ENCODE results near the gene PNKP.
A peak's percentile ranks its signal among the peaks of the same experiment; 100 is the strongest.

The PNKP gene

GRCh38 chr19:49857061-49857837, 10.1 kb downstream of the PNKP start:
- no peak for DNase-seq

GRCh38 chr19:49856574-49857021, 10.8 kb downstream of the PNKP start:
- DNase-seq = no peak

- no peak for DNase-seq
Measured at GRCh38 chr19:49855676-49856573, 11.5 kb downstream of the PNKP start.

- DNase-seq = no peak
Measured at GRCh38 chr19:49855277-49855675, 12.1 kb downstream of the PNKP start.

- no peak for DNase-seq
Measured at GRCh38 chr19:49854378-49855263, 12.8 kb downstream of the PNKP start.

GRCh38 chr19:49853852-49854377, 13.5 kb downstream of the PNKP start:
- no peak for DNase-seq

GRCh38 chr19:49852631-49853126, 14.7 kb downstream of the PNKP start:
- no peak for DNase-seq

GRCh38 chr19:49851456-49852259, 15.7 kb downstream of the PNKP start:
- DNase-seq = no peak

- peak; percentile 63 for DNase-seq
Measured at GRCh38 chr19:49850487-49851342, 16.7 kb downstream of the PNKP start, which contains the start of gene PTOV1. TSS of gene PTOV1 (plus strand) at chr19:49851159.

DNA sequence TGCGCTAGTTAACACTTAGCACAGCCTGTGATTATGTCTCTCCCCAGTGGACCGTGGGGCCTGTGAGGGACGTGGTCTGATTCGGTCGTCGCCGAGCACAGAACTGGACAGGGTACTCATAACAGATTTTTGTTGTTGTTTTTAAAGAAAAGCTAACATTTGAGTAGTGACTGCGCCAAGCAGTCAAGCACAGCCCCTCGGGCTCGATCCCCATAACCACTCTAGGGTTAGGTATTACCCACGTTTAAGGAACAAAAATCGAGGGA, 17.2 kb downstream of the PNKP start:
- DNase-seq = no peak

DNA sequence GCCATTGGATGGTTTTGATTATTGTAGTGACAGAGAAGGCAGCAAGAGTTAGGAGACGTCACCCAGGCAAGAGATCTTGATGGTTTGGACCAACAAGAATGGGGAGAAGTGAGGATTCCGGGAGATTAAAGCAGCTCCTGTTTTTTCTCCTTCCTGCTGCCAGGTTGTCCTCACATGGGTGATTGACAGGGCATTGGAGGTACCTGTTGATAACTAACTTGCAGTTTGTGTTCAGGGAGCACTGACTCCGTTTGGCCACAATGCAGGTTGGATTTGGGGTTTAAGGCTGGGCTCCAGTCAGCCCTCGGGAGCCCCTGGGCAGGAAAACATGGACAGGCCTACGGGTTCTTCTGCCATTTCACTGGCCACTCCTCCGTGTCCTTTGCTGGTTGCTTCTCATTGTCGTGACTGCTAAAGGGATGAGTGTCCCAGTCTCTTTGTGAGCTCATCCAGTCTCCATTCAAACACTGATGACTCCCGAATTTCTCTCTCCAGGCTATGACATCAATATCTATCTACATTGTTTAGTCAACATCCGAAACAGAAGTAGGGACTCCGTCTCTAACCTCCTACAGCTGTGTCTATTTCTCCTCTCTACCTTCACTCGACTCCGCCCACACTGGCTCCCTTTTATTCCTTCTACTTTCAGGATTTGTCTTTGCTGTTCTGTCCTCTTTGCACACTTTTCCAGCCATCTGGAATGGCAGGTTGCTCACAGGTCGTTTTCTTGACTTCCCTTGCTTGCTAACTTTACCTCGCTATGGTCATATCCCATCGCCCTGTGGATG, 17.7 kb downstream of the PNKP start:
- no peak for DNase-seq

DNA sequence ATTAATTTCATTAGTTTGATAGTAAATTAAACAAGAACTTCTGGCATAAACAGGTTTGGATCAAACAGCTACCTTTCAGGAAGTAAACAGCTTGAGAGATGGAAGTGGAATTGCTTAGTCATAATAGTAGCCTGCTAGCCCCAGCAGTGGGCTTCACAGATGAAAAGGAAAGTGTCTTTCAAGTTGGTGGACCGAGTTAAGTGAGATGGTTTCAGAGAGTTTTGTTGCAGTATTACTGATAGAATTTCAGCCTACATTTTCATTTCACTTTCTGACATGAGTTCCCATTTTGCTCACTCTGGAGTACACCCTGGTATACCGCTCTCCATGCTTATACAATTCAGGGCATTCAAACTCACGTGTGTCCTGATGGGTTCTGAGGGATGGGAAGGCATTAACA, 18.4 kb downstream of the PNKP start:
- no peak for DNase-seq

- no peak for DNase-seq
Measured at GRCh38 chr19:49847731-49848696, 19.4 kb downstream of the PNKP start.

DNA sequence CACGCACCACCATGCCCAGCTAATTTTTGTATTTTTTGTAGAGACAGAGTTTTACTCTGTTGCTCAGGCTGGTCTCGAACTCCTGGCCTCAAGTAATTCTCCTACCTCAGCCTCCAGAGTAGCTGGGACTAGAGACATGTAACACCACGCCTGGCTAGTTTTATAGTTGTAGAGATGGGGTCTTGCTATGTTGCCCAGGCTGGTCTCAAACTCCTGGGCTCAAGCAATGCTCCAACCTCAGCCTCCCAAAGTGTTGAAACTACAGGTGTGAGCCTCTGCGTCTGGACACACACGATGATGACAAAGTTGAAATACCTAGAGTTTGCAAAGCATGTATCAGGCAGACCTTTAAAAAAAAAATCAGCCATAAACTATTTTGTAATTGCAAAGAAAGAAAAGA, 21.0 kb downstream of the PNKP start:
- no peak for DNase-seq

- DNase-seq = no peak
Measured at GRCh38 chr19:49845414-49845813, 22.0 kb downstream of the PNKP start.

- no peak for DNase-seq
Measured at GRCh38 chr19:49844138-49845095, 23.0 kb downstream of the PNKP start.

DNA sequence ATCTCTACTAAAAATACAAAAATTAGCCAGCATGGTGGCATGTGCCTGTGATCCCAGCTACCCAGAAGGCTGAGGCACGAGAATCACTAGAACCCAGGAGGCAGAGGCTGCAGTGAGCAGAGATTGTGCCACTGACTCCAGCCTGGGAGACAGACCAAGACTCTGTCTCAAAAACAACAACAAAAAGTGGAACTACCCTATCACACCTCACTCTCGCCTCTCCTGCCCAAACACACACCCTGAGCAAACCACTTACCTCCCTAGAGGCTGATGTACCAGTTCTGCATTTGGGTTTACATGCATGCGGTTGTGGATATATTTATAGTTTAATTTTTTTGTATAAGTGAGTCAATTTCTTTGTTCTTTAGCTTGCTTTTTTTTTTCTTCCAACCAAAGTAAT, 24.1 kb downstream of the PNKP start:
- DNase-seq = no peak
